ENCODE data around the gene ICA1. TPM values are rescaled to one million over a fixed set of nuclear protein-coding genes. Genes with fewer than 3 reads are reported as not detected.
"Not testable (repeated sequence)": the region's sequence is repeated elsewhere in the genome, so short reads cannot be mapped to it uniquely, and the experiment has no call there.

Gene ICA1
- total RNA-seq, 1 donor from 2014 or later = 28.0 TPM

GRCh38 chr7:8105449-8106095 lies 156.4 kb downstream of the ICA1 start:
- no peak for DNase-seq (ENCODE audit: low read depth in 2 of 2)

- no peak for DNase-seq (ENCODE audit: low read depth in 2 of 2)
These were observed 158.7 kb downstream of the ICA1 start for GRCh38 chr7:8103282-8103681.

- not testable (repeated sequence) for DNase-seq (ENCODE audit: low read depth in 2 of 2)
These were observed 160.7 kb downstream of the ICA1 start for GRCh38 chr7:8101292-8101691.

GRCh38 chr7:8094164-8095140 lies 167.5 kb downstream of the ICA1 start:
- no peak for DNase-seq (ENCODE audit: low read depth in 2 of 2)

GRCh38 chr7:8092140-8092539 lies 169.8 kb downstream of the ICA1 start:
- no peak for DNase-seq (ENCODE audit: low read depth in 2 of 2)

- no peak for DNase-seq (ENCODE audit: low read depth in 2 of 2)
These were observed 172.8 kb downstream of the ICA1 start for GRCh38 chr7:8089036-8089780.

- DNase-seq (ENCODE audit: low read depth in 2 of 2) = no peak
These were observed 175.7 kb downstream of the ICA1 start for GRCh38 chr7:8086239-8086638.

GRCh38 chr7:8085420-8085819 lies 176.5 kb downstream of the ICA1 start:
- DNase-seq (ENCODE audit: low read depth in 2 of 2) = no peak

- DNase-seq (ENCODE audit: low read depth in 2 of 2) = no peak
These were observed 177.1 kb downstream of the ICA1 start for GRCh38 chr7:8084836-8085235.

- no peak for DNase-seq (ENCODE audit: low read depth in 2 of 2)
These were observed 179.2 kb downstream of the ICA1 start for GRCh38 chr7:8082762-8083161.

GRCh38 chr7:8078418-8078817 lies 183.5 kb downstream of the ICA1 start:
- no peak for DNase-seq (ENCODE audit: low read depth in 2 of 2)

- DNase-seq (ENCODE audit: low read depth in 2 of 2) = no peak
These were observed 191.4 kb downstream of the ICA1 start for GRCh38 chr7:8070451-8071180.

GRCh38 chr7:8068892-8069686 lies 192.9 kb downstream of the ICA1 start:
- no peak for DNase-seq (ENCODE audit: low read depth in 2 of 2)

GRCh38 chr7:8065356-8065813 lies 196.6 kb downstream of the ICA1 start:
- DNase-seq (ENCODE audit: low read depth in 2 of 2) = no peak

- no peak for DNase-seq (ENCODE audit: low read depth in 2 of 2)
These were observed 197.1 kb downstream of the ICA1 start for GRCh38 chr7:8064828-8065227.

- DNase-seq (ENCODE audit: low read depth in 2 of 2) = no peak
These were observed 198.2 kb downstream of the ICA1 start for GRCh38 chr7:8063706-8064297.

GRCh38 chr7:8063300-8063699 lies 198.7 kb downstream of the ICA1 start:
- not testable (repeated sequence) for DNase-seq (ENCODE audit: low read depth in 2 of 2)

Data from dermis microvascular lymphatic vessel endothelial cell (primary cell).